Calu3 (cell line): ENCODE results near the gene GZMA. TPM values are rescaled to one million over a fixed set of nuclear protein-coding genes. Genes with fewer than 3 reads are reported as not detected.

Source experiments
- BruUV-seq: library from RNA; stranded (reverse); fragments of 400-500 nt; replicated peaks from 2 replicates; lab custom pipeline; 2021; lab: Mats Ljungman, UMichigan
- CTCF ChIA-PET: fragments of 300-600 bp; sonication (Branson Sonifier 250); formaldehyde crosslinking; loops from one replicate; lab custom pipeline; 2022; ENCODE audit warnings: antibody characterized with exemption; lab: Charles Lee
- DNase-seq: peaks from one replicate; pipeline ENCODE4 v3.0.0; 2022
- H3K27ac Mint-ChIP-seq: one replicate; pipeline ENCODE4 v1.8.0; 2022; ENCODE audit warnings: mixed read lengths; ENCODE audit not compliant: unreplicated experiment
- H3K27me3 Mint-ChIP-seq: one replicate; pipeline ENCODE4 v1.8.0; 2022; ENCODE audit warnings: mixed read lengths; ENCODE audit not compliant: unreplicated experiment
- H3K36me3 Mint-ChIP-seq: one replicate; pipeline ENCODE4 v1.8.0; 2022; ENCODE audit warnings: mild to moderate bottlenecking, moderate library complexity, mixed read lengths; ENCODE audit not compliant: insufficient read depth, unreplicated experiment
- H3K4me1 Mint-ChIP-seq: one replicate; pipeline ENCODE4 v1.8.0; 2022; ENCODE audit warnings: mild to moderate bottlenecking, low read depth, mixed read lengths; ENCODE audit not compliant: unreplicated experiment
- H3K4me3 Mint-ChIP-seq: one replicate; pipeline ENCODE4 v1.8.0; 2022; ENCODE audit warnings: mild to moderate bottlenecking, low read depth, moderate library complexity, mixed read lengths; ENCODE audit not compliant: unreplicated experiment
- H3K9me3 Mint-ChIP-seq: one replicate; pipeline ENCODE4 v1.8.0; 2022; ENCODE audit warnings: low read depth, mixed read lengths; ENCODE audit not compliant: unreplicated experiment
- CTCF ChIP-seq: fragments of 200-600 bp; IDR thresholded peaks from one replicate; pipeline ENCODE4 v1.8.0; 2022; ENCODE audit warnings: antibody characterized with exemption; ENCODE audit not compliant: unreplicated experiment
- intact Hi-C: fragments of 100-400 bp; cut with micrococcal nuclease; formaldehyde crosslinking; loops from one replicate; pipeline ENCODE4 v1.10.0; 2022; ENCODE audit not compliant: unreplicated experiment
- total RNA-seq: library from RNA; stranded (reverse); gene quantifications from 2 replicates; pipeline ENCODE4 v1.2.3, GENCODE V29; 2022

Gene GZMA
- total RNA-seq, 1 experiment from 2014 or later, result not detected

GRCh38 chr5:55063899-55064298 is 38.5 kb upstream of the GZMA start:
- CTCF ChIA-PET, result no interaction called here
- intact Hi-C loops, result no loop called here
- H3K36me3 Mint-ChIP-seq, result no peaks in the 10 kb centered on the region
- no peak overlapping the region for H3K27ac Mint-ChIP-seq
- TF ChIP-seq CTCF, result no peak
- BruUV-seq, result no TSS peak
- DNase-seq, result no peak
- H3K4me3 Mint-ChIP-seq, result no peak overlapping the region
- H3K4me1 Mint-ChIP-seq, result no peaks in the 10 kb centered on the region
- peaks cover 64% of the 10 kb centered on the region for H3K27me3 Mint-ChIP-seq
- no peaks in the 10 kb centered on the region for H3K9me3 Mint-ChIP-seq

- no peak for DNase-seq
- Mint-ChIP-seq H3K9me3 (no peaks in the 10 kb centered on the region), H3K4me3 (no peak overlapping the region), H3K4me1 (no peaks in the 10 kb centered on the region), H3K27me3 (peaks cover 67% of the 10 kb centered on the region), H3K36me3 (no peaks in the 10 kb centered on the region), H3K27ac (no peak overlapping the region)
- CTCF ChIA-PET, result no interaction called here
- intact Hi-C loops, result no loop called here
- TF ChIP-seq CTCF, result no peak
- no TSS peak for BruUV-seq
Measured at GRCh38 chr5:55064523-55064922, 37.9 kb upstream of the GZMA start.

GRCh38 chr5:55066277-55066676 is 36.2 kb upstream of the GZMA start:
- Mint-ChIP-seq H3K27ac (no peak overlapping the region), H3K36me3 (no peaks in the 10 kb centered on the region), H3K4me3 (no peak overlapping the region), H3K27me3 (peaks cover 70% of the 10 kb centered on the region), H3K9me3 (no peaks in the 10 kb centered on the region), H3K4me1 (no peaks in the 10 kb centered on the region)
- CTCF ChIA-PET, result no interaction called here
- DNase-seq, result no peak
- TF ChIP-seq CTCF, result no peak
- intact Hi-C loops, result no loop called here
- no TSS peak for BruUV-seq

- BruUV-seq, result no TSS peak
- no peak for DNase-seq
- H3K4me3 Mint-ChIP-seq, result no peak overlapping the region
- no peaks in the 10 kb centered on the region for H3K4me1 Mint-ChIP-seq
- TF ChIP-seq CTCF, result no peak
- no peaks in the 10 kb centered on the region for H3K36me3 Mint-ChIP-seq
- H3K9me3 Mint-ChIP-seq, result no peaks in the 10 kb centered on the region
- CTCF ChIA-PET, result no interaction called here
- H3K27ac Mint-ChIP-seq, result no peak overlapping the region
- peaks cover 67% of the 10 kb centered on the region for H3K27me3 Mint-ChIP-seq
- intact Hi-C loops, result no loop called here
Measured at GRCh38 chr5:55070968-55071367, 31.5 kb upstream of the GZMA start.
